GM23338 (cell line): ENCODE data around the gene PDE4D. TPM values are rescaled to one million over a fixed set of nuclear protein-coding genes. Genes with fewer than 3 reads are reported as not detected.

Experiments
- ATAC-seq: fragments of 200-7000 bp; cut with Tn5 transposase; 3 replicates; pipeline ENCODE4 v1.9.1; 2020
- DNase-seq: peaks from one replicate; pipeline ENCODE4 v3.0.0-alpha.2; 2015; ENCODE audit warnings: low spot score
- H2AFZ ChIP-seq: fragments of 200-600 bp; sonication (generic); 2 replicates; pipeline ENCODE4 v1.8.0; 2016; ENCODE audit warnings: antibody characterized with exemption, mild to moderate bottlenecking, moderate library complexity
- H3F3A ChIP-seq: fragments of 200-600 bp; sonication (generic); replicated peaks from 2 replicates; pipeline ENCODE4 v1.8.0; 2017; ENCODE audit warnings: antibody characterized with exemption, mixed run types, low read depth
- H3K27ac ChIP-seq: fragments of 200-600 bp; sonication (generic); 2 replicates; pipeline ENCODE4 v1.6.1; 2016; ENCODE audit warnings: low read depth
- H3K27me3 ChIP-seq: fragments of 200-600 bp; sonication (generic); 2 replicates; pipeline ENCODE4 v1.8.0; 2016; ENCODE audit warnings: mild to moderate bottlenecking, mixed run types, moderate library complexity; ENCODE audit not compliant: insufficient read depth
- H3K36me3 ChIP-seq: fragments of 200-600 bp; sonication (generic); 2 replicates; pipeline ENCODE4 v1.8.0; 2016; ENCODE audit warnings: mild to moderate bottlenecking; ENCODE audit not compliant: insufficient read depth
- H3K4me1 ChIP-seq: fragments of 200-600 bp; sonication (generic); 2 replicates; pipeline ENCODE4 v1.8.0; 2016; ENCODE audit warnings: mild to moderate bottlenecking, moderate library complexity; ENCODE audit not compliant: insufficient read depth
- H3K4me2 ChIP-seq: fragments of 200-600 bp; sonication (generic); 2 replicates; pipeline ENCODE4 v1.7.1; 2017; ENCODE audit warnings: mixed run types
- H3K4me3 ChIP-seq: fragments of 200-600 bp; sonication (generic); 2 replicates; pipeline ENCODE4 v1.6.1; 2016; ENCODE audit warnings: mixed run types
- H3K79me2 ChIP-seq: fragments of 200-600 bp; sonication (generic); replicated peaks from 2 replicates; pipeline ENCODE4 v1.8.0; 2017; ENCODE audit warnings: mild to moderate bottlenecking; ENCODE audit not compliant: insufficient read depth
- H3K9me2 ChIP-seq: fragments of 200-600 bp; sonication (generic); 2 replicates; pipeline ENCODE4 v1.8.0; 2017; ENCODE audit not compliant: insufficient read depth
- H4K20me1 ChIP-seq: fragments of 200-600 bp; sonication (generic); replicated peaks from 2 replicates; pipeline ENCODE4 v1.8.0; 2017; ENCODE audit warnings: mild to moderate bottlenecking; ENCODE audit not compliant: insufficient read depth
- H3K27ac Mint-ChIP-seq: 2 replicates; pipeline ENCODE4 v1.8.0; 2020; ENCODE audit warnings: inconsistent platforms, mild to moderate bottlenecking, moderate library complexity, mixed read lengths
- H3K27me3 Mint-ChIP-seq: 3 replicates; pipeline ENCODE4 v1.8.0; 2022; ENCODE audit warnings: low read depth, mild to moderate bottlenecking, moderate library complexity, mixed read lengths, inconsistent platforms; ENCODE audit not compliant: insufficient read depth, poor library complexity
- H3K36me3 Mint-ChIP-seq: 3 replicates; pipeline ENCODE4 v1.8.0; 2021; ENCODE audit warnings: low read depth, mild to moderate bottlenecking, inconsistent platforms, moderate library complexity, mixed read lengths
- H3K4me1 Mint-ChIP-seq: 3 replicates; pipeline ENCODE4 v1.8.0; 2020; ENCODE audit warnings: mild to moderate bottlenecking, inconsistent platforms, mixed read lengths
- H3K4me3 Mint-ChIP-seq: 3 replicates; pipeline ENCODE4 v1.8.0; 2021; ENCODE audit warnings: moderate library complexity, mild to moderate bottlenecking, inconsistent platforms, mixed read lengths
- H3K9me3 Mint-ChIP-seq: 3 replicates; pipeline ENCODE4 v1.8.0; 2020; ENCODE audit warnings: moderate library complexity, mild to moderate bottlenecking, inconsistent platforms, mixed read lengths
- CREB1 ChIP-seq: fragments of 250-450 bp; sonication (Bioruptor Pico); IDR thresholded peaks from 2 replicates; pipeline ENCODE4 v1.5.0; 2020; ENCODE audit warnings: low read depth, mild to moderate bottlenecking, moderate library complexity
- EZH2phosphoT487 ChIP-seq: fragments of 200-600 bp; sonication (generic); IDR thresholded peaks from one replicate; pipeline ENCODE4 v1.8.1; 2018; ENCODE audit warnings: antibody characterized with exemption; ENCODE audit not compliant: unreplicated experiment
- JUNB ChIP-seq: IDR thresholded peaks from one replicate; pipeline ENCODE4 v1.6.1; 2016; ENCODE audit warnings: antibody characterized with exemption; ENCODE audit not compliant: unreplicated experiment
- NANOG ChIP-seq: IDR thresholded peaks from 2 replicates; pipeline ENCODE4 v1.6.1; 2016; ENCODE audit warnings: antibody characterized with exemption, borderline replicate concordance
- POLR2AphosphoS5 ChIP-seq: IDR thresholded peaks from 2 replicates; pipeline ENCODE4 v1.6.1; 2016; ENCODE audit warnings: antibody characterized with exemption, low read depth
- STAT1 ChIP-seq: IDR thresholded peaks from one replicate; pipeline ENCODE4 v1.6.1; 2016; ENCODE audit warnings: antibody characterized with exemption; ENCODE audit not compliant: unreplicated experiment
- ZNF114 ChIP-seq: fragments of 250-450 bp; sonication (Bioruptor Pico); IDR thresholded peaks from 2 replicates; pipeline ENCODE4 v1.5.0; 2020; ENCODE audit warnings: mild to moderate bottlenecking, moderate library complexity
- polyA plus RNA-seq: library from polyadenylated mRNA; unstranded; fragments of >200 nt; fragmentation: Nextera tagmentation; extraction: Ambion mirVana; gene quantifications from 2 replicates; pipeline ENCODE4 v1.2.1, GENCODE V29; 2016
- total RNA-seq: library from RNA; depleted of rRNA; stranded (reverse); fragments of >200 nt; shearing (Covaris generic); gene quantifications from 2 replicates; pipeline ENCODE4 v1.2.3, GENCODE V29; 2014
- TF ChIP-seq, protein P1 (sequence below): fragments of 250-450 bp; sonication (Bioruptor Pico); IDR thresholded peaks from 2 replicates; pipeline ENCODE4 v1.5.0; 2020; ENCODE audit warnings: mild to moderate bottlenecking, moderate library complexity
- TF ChIP-seq, protein P2 (sequence below), 2 experiments: fragments of 200-600 bp in 1 of 2; sonication (generic) in 1 of 2; conservative IDR thresholded peaks; 2 replicates each; pipeline versions ENCODE4 v1.5.1 to v1.6.1; 2016 to 2017; ENCODE audit warnings: antibody characterized with exemption in 2 of 2, low read depth in 2 of 2, mild to moderate bottlenecking in 2 of 2, moderate library complexity in 1 of 2

The PDE4D gene
- total and polyA plus RNA-seq, 2 experiments from 2014 or later: 2.1 to 4.7 TPM

DNA sequence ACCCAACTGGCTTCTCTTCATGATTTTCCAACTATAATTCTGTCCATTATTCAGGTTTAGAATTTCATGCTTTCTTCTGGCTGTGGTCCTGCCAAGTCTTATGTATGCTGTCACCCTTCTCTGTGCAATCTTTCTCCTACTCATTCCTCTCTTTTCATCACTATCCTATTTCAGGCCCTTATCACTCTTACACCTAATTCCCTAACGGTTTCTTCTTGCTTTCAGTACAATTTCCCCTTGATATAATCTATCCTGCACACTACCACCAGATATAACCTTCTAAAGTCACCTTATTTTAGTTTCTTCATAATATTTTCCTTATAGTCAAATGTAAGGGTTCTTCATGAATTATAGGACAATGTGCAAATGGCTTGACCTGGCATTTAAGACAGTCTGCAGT, 874.4 kb downstream of the PDE4D start:
- H3K4me3 ChIP-seq: no peak overlapping the region
- no peak for TF ChIP-seq ZNF114 (CRISPR knock-in tag)
- TF ChIP-seq NANOG: no peak
- TF ChIP-seq EZH2phosphoT487: no peak
- no peak for DNase-seq
- H3K27me3 ChIP-seq: no peaks in the 10 kb centered on the region
- H3K79me2 ChIP-seq: no peaks in the 10 kb centered on the region
- no peaks in the 10 kb centered on the region for H3K4me1 ChIP-seq
- no peaks in the 10 kb centered on the region for H3K36me3 Mint-ChIP-seq
- H3K4me1 Mint-ChIP-seq: peaks cover 6% of the 10 kb centered on the region
- no peak overlapping the region for H3K4me3 Mint-ChIP-seq
- H2AFZ ChIP-seq: no peak overlapping the region
- H3K27ac Mint-ChIP-seq: no peak overlapping the region
- H3K36me3 ChIP-seq: no peaks in the 10 kb centered on the region
- H3K9me3 Mint-ChIP-seq: no peaks in the 10 kb centered on the region; the same call in 2 of the 3 replicates
- ATAC-seq: no peak
- no peaks in the 10 kb centered on the region for H4K20me1 ChIP-seq
- 0 out of 2 replicates have a peak, but pooled peaks cover 2% of the 10 kb centered on the region for H3K9me2 ChIP-seq
- H3F3A ChIP-seq: no peaks in the 10 kb centered on the region
- no peak overlapping the region for H3K27ac ChIP-seq
- no peak overlapping the region for H3K4me2 ChIP-seq
- no peaks in the 10 kb centered on the region for H3K27me3 Mint-ChIP-seq

DNA sequence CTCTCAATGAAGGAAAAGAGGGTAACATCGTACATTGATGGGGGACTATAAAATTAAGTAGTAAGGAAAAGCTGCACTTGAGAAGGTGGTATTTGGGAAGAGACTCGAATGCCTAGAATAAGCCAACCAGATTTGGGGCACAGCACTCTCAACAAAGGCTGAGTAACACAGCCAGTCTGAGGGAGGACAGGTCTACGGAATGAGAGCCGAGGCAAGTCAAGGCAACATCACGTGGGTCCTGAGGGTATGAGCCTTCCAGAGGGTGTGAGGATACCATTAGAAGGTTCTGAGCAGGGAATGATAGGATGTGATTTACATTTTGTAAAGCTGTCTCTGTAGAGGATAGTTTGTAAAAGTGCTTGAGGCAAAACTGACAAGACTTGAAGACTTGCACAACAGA, 876.6 kb downstream of the PDE4D start:
- Histone ChIP-seq H3K79me2 (no peaks in the 10 kb centered on the region), H3K9me2 (0 out of 2 replicates have a peak, but pooled peaks cover 2% of the 10 kb centered on the region), H4K20me1 (no peaks in the 10 kb centered on the region), H2AFZ (no peak overlapping the region), H3K27me3 (no peaks in the 10 kb centered on the region), H3K36me3 (no peaks in the 10 kb centered on the region), H3K4me1 (no peaks in the 10 kb centered on the region), H3F3A (no peaks in the 10 kb centered on the region), H3K27ac (no peak overlapping the region), H3K4me3 (no peak overlapping the region), H3K4me2 (no peak overlapping the region)
- no peak overlapping the region for H3K4me3 Mint-ChIP-seq
- H3K27ac Mint-ChIP-seq: no peak overlapping the region
- H3K36me3 Mint-ChIP-seq: no peaks in the 10 kb centered on the region
- no peak for ATAC-seq
- peaks cover 6% of the 10 kb centered on the region for H3K4me1 Mint-ChIP-seq
- TF ChIP-seq, protein P1, sequence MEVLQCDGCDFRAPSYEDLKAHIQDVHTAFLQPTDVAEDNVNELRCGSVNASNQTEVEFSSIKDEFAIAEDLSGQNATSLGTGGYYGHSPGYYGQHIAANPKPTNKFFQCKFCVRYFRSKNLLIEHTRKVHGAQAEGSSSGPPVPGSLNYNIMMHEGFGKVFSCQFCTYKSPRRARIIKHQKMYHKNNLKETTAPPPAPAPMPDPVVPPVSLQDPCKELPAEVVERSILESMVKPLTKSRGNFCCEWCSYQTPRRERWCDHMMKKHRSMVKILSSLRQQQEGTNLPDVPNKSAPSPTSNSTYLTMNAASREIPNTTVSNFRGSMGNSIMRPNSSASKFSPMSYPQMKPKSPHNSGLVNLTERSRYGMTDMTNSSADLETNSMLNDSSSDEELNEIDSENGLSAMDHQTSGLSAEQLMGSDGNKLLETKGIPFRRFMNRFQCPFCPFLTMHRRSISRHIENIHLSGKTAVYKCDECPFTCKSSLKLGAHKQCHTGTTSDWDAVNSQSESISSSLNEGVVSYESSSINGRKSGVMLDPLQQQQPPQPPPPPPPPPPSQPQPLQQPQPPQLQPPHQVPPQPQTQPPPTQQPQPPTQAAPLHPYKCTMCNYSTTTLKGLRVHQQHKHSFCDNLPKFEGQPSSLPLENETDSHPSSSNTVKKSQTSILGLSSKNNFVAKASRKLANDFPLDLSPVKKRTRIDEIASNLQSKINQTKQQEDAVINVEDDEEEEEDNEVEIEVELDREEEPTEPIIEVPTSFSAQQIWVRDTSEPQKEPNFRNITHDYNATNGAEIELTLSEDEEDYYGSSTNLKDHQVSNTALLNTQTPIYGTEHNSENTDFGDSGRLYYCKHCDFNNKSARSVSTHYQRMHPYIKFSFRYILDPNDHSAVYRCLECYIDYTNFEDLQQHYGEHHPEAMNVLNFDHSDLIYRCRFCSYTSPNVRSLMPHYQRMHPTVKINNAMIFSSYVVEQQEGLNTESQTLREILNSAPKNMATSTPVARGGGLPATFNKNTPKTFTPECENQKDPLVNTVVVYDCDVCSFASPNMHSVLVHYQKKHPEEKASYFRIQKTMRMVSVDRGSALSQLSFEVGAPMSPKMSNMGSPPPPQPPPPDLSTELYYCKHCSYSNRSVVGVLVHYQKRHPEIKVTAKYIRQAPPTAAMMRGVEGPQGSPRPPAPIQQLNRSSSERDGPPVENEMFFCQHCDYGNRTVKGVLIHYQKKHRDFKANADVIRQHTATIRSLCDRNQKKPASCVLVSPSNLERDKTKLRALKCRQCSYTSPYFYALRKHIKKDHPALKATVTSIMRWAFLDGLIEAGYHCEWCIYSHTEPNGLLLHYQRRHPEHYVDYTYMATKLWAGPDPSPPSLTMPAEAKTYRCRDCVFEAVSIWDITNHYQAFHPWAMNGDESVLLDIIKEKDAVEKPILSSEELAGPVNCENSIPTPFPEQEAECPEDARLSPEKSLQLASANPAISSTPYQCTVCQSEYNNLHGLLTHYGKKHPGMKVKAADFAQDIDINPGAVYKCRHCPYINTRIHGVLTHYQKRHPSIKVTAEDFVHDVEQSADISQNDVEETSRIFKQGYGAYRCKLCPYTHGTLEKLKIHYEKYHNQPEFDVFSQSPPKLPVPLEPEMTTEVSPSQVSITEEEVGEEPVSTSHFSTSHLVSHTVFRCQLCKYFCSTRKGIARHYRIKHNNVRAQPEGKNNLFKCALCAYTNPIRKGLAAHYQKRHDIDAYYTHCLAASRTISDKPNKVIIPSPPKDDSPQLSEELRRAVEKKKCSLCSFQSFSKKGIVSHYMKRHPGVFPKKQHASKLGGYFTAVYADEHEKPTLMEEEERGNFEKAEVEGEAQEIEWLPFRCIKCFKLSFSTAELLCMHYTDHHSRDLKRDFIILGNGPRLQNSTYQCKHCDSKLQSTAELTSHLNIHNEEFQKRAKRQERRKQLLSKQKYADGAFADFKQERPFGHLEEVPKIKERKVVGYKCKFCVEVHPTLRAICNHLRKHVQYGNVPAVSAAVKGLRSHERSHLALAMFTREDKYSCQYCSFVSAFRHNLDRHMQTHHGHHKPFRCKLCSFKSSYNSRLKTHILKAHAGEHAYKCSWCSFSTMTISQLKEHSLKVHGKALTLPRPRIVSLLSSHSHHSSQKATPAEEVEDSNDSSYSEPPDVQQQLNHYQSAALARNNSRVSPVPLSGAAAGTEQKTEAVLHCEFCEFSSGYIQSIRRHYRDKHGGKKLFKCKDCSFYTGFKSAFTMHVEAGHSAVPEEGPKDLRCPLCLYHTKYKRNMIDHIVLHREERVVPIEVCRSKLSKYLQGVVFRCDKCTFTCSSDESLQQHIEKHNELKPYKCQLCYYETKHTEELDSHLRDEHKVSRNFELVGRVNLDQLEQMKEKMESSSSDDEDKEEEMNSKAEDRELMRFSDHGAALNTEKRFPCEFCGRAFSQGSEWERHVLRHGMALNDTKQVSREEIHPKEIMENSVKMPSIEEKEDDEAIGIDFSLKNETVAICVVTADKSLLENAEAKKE (CRISPR knock-in tag): no peak
- no peak for TF ChIP-seq STAT1
- TF ChIP-seq ZNF114 (CRISPR knock-in tag): no peak
- no peak for TF ChIP-seq EZH2phosphoT487
- TF ChIP-seq NANOG: no peak
- no peak for TF ChIP-seq POLR2AphosphoS5
- TF ChIP-seq CREB1: no peak
- no peak for TF ChIP-seq JUNB
- TF ChIP-seq, protein P2, sequence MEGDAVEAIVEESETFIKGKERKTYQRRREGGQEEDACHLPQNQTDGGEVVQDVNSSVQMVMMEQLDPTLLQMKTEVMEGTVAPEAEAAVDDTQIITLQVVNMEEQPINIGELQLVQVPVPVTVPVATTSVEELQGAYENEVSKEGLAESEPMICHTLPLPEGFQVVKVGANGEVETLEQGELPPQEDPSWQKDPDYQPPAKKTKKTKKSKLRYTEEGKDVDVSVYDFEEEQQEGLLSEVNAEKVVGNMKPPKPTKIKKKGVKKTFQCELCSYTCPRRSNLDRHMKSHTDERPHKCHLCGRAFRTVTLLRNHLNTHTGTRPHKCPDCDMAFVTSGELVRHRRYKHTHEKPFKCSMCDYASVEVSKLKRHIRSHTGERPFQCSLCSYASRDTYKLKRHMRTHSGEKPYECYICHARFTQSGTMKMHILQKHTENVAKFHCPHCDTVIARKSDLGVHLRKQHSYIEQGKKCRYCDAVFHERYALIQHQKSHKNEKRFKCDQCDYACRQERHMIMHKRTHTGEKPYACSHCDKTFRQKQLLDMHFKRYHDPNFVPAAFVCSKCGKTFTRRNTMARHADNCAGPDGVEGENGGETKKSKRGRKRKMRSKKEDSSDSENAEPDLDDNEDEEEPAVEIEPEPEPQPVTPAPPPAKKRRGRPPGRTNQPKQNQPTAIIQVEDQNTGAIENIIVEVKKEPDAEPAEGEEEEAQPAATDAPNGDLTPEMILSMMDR (conservative IDR thresholded peaks at IDR 0.05; ENCODE audit: low read depth in 2 of 2): no peak
- H3K9me3 Mint-ChIP-seq: peaks cover 4% of the 10 kb centered on the region; the same call in 2 of the 3 replicates
- no peaks in the 10 kb centered on the region for H3K27me3 Mint-ChIP-seq
- DNase-seq: no peak
